WI38 (cell line): ENCODE measurements around the gene GPRIN2.

Experiments used
- H3K4me3 ChIP-seq: 2 replicates; pipeline ENCODE4 v1.5.1; 2011; ENCODE audit warnings: low read depth, mild to moderate bottlenecking, control low read depth, low read length
- CTCF ChIP-seq: IDR thresholded peaks from 2 replicates; pipeline ENCODE4 v1.5.1; 2012; ENCODE audit warnings: low read depth, mild to moderate bottlenecking, control low read depth, low read length

The GPRIN2 gene

DNA sequence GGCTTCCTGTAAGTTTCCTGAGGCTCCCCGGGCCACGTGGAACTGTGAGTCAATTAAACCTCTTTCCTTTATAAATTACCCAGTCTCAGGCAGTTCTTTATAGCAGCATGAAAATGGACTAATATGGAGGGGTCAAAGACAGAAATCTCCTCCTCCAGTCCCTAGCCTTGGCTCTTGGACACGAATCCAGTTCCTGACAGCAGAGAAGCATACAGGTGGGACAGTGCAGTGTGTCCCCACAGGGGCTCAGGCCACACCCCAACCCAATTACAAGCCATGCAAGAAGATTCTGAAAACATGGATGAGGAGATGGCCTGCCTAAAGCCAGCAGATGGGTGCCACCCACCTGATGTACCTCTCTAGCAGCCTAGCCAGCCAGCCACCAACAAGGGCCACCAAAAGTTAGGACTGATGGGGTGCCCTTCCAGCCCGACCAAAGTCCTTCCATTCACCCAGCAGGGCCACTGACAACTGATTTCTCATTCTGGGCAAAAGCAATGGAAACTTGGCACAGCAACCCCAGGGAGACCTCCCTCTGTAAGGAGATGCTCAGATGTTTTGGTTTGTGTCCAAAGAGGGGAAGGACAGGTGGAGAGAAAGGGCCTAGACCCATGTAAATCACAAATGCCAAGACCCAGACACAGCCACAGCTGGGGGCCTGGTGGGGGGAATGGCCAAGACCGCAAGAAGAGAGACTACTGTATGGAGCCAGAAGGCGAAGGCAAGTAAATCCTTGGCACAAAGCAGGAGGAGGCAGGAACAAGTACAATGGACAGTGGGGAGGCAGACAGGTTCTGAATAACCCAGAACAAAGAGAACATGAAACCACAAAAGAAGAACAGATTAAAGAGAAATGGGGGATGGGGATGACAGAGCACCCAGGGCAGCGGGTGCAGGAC is 13.6 kb downstream of the GPRIN2 start:
- no peak for TF ChIP-seq CTCF
- H3K4me3 ChIP-seq, result no peak overlapping the region

GRCh38 chr10:46541735-46542566 is 14.5 kb downstream of the GPRIN2 start:
- no peak for TF ChIP-seq CTCF
- H3K4me3 ChIP-seq, result no peak overlapping the region

DNA sequence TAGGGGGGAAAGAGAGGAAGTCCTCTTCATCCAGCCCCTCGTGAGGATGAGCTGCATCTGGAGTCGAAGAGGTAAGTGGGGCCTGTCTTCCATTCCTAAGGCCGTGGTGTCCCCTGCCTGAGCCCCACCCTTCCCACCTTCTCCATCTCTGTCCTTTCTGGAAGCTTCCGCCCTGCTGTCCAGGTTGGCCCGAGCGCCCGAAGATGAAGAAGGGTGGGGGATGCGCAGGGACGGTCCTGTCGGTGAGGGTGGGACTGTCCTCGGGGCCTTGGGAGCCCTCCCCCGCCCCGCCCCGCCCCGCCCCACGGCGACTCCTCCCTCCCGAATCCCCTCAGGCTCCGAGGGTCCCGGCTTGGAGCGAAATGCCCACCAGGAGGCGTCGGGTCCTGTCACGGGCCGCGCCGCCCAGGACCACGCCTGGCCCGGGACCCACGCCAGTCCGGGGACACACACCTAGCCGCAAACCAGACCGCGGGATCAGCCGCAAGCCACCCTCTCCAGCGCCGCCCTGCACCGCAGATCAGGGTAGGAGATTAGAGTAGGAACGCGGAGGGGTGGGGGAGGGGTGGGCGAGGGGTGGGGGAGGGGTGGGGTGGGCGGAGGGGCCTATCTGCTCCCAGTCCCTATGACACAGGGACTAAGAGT is 15.3 kb downstream of the GPRIN2 start:
- no peak overlapping the region for H3K4me3 ChIP-seq
- no peak for TF ChIP-seq CTCF

DNA sequence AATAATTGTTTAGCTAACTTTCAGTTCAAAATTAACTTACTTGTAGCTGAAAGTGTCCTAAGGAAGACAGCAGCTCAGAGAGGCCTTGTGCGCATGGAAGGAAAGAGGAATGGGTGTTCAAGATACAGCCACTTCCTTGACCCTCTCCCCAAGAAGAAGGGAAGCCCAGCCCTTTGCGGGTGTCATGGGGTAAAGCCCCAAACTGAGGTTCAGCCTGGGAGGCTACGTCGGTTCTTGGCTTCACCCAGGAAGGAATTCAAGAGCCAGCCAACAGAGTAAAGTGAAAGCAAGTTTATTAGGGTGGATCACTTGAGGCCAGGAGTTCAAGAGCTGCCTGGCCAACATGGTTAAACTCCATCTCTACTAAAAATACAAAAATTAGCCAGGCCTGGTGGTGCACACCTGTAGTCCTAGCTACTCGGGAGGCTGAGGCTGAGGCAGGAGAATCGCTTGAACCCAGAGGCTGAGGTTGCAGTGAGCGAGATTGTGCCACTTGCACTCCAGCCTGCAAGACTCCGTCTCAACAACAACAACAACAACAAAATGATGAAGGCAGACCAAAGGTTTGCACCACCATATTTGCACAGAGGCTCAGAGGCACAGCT is 15.9 kb downstream of the GPRIN2 start:
- TF ChIP-seq CTCF, result no peak
- peak overlapping the region; percentile 8; the same call in 1 of the 2 replicates for H3K4me3 ChIP-seq

GRCh38 chr10:46539596-46540411 is 16.7 kb downstream of the GPRIN2 start:
- no peak for TF ChIP-seq CTCF
- H3K4me3 ChIP-seq, result peak overlapping the region; percentile 14

- H3K4me3 ChIP-seq, result no peak overlapping the region
- no peak for TF ChIP-seq CTCF
These were observed 17.6 kb downstream of the GPRIN2 start for GRCh38 chr10:46538717-46539426.
